HEK293 (cell line): ENCODE results near the gene AATF.

Experiments used
- GLI4 ChIP-seq: fragments of 450-650 bp; formaldehyde crosslinking; IDR thresholded peaks from 2 replicates; pipeline ENCODE4 v1.5.1; 2016; ENCODE audit warnings: missing biosample characterization, missing genetic modification characterization
- GLIS2 ChIP-seq: fragments of 450-650 bp; formaldehyde crosslinking; IDR thresholded peaks from 2 replicates; pipeline ENCODE4 v1.5.1; 2016; ENCODE audit warnings: missing biosample characterization, missing genetic modification characterization
- KLF7 ChIP-seq: fragments of 450-650 bp; formaldehyde crosslinking; IDR thresholded peaks from 2 replicates; pipeline ENCODE4 v1.5.1; 2016; ENCODE audit warnings: missing biosample characterization, missing genetic modification characterization, borderline replicate concordance
- OSR2 ChIP-seq: fragments of 450-650 bp; formaldehyde crosslinking; IDR thresholded peaks from 2 replicates; pipeline ENCODE4 v1.5.1; 2016; ENCODE audit warnings: missing biosample characterization, missing genetic modification characterization
- PATZ1 ChIP-seq: fragments of 450-650 bp; formaldehyde crosslinking; IDR thresholded peaks from 2 replicates; pipeline ENCODE4 v1.5.1; 2016; ENCODE audit warnings: missing biosample characterization, missing genetic modification characterization
- RBAK ChIP-seq: fragments of 450-650 bp; formaldehyde crosslinking; IDR thresholded peaks from 2 replicates; pipeline ENCODE4 v1.5.1; 2016; ENCODE audit warnings: missing biosample characterization, missing genetic modification characterization
- SCRT1 ChIP-seq: fragments of 450-650 bp; formaldehyde crosslinking; IDR thresholded peaks from 2 replicates; pipeline ENCODE4 v1.5.1; 2016; ENCODE audit warnings: missing biosample characterization, missing genetic modification characterization, borderline replicate concordance
- SP2 ChIP-seq: fragments of 450-650 bp; formaldehyde crosslinking; IDR thresholded peaks from 2 replicates; pipeline ENCODE4 v1.5.1; 2016; ENCODE audit warnings: missing biosample characterization, missing genetic modification characterization
- SP7 ChIP-seq: fragments of 450-650 bp; formaldehyde crosslinking; IDR thresholded peaks from 2 replicates; pipeline ENCODE4 v1.5.1; 2016; ENCODE audit warnings: missing biosample characterization, missing genetic modification characterization
- ZBTB48 ChIP-seq: fragments of 450-650 bp; formaldehyde crosslinking; IDR thresholded peaks from 2 replicates; pipeline ENCODE4 v1.5.1; 2016; ENCODE audit warnings: missing biosample characterization, missing genetic modification characterization
- ZFP3 ChIP-seq: fragments of 450-650 bp; formaldehyde crosslinking; IDR thresholded peaks from 2 replicates; pipeline ENCODE4 v1.5.1; 2016; ENCODE audit warnings: low read depth, missing biosample characterization, missing genetic modification characterization
- ZFP69B ChIP-seq: fragments of 450-650 bp; formaldehyde crosslinking; IDR thresholded peaks from 2 replicates; pipeline ENCODE4 v1.5.1; 2016; ENCODE audit warnings: missing biosample characterization, missing genetic modification characterization
- ZIC2 ChIP-seq: fragments of 450-650 bp; formaldehyde crosslinking; IDR thresholded peaks from 2 replicates; pipeline ENCODE4 v1.5.1; 2016; ENCODE audit warnings: missing biosample characterization, missing genetic modification characterization
- ZNF146 ChIP-seq: fragments of 450-650 bp; formaldehyde crosslinking; IDR thresholded peaks from 2 replicates; pipeline ENCODE4 v1.5.1; 2016; ENCODE audit warnings: missing biosample characterization, missing genetic modification characterization
- ZNF157 ChIP-seq: fragments of 450-650 bp; formaldehyde crosslinking; IDR thresholded peaks from 2 replicates; pipeline ENCODE4 v1.5.1; 2016; ENCODE audit warnings: missing biosample characterization, missing genetic modification characterization
- ZNF169 ChIP-seq: fragments of 450-650 bp; formaldehyde crosslinking; IDR thresholded peaks from 2 replicates; pipeline ENCODE4 v1.5.1; 2016; ENCODE audit warnings: missing biosample characterization, missing genetic modification characterization
- ZNF223 ChIP-seq: fragments of 450-650 bp; formaldehyde crosslinking; IDR thresholded peaks from 2 replicates; pipeline ENCODE4 v1.5.1; 2016; ENCODE audit warnings: missing biosample characterization, missing genetic modification characterization
- ZNF24 ChIP-seq: fragments of 450-650 bp; formaldehyde crosslinking; IDR thresholded peaks from 2 replicates; pipeline ENCODE4 v1.5.1; 2016; ENCODE audit warnings: missing biosample characterization, missing genetic modification characterization
- ZNF266 ChIP-seq: fragments of 450-650 bp; formaldehyde crosslinking; IDR thresholded peaks from 2 replicates; pipeline ENCODE4 v1.5.1; 2016; ENCODE audit warnings: missing biosample characterization, missing genetic modification characterization, low read depth
- ZNF311 ChIP-seq: fragments of 450-650 bp; formaldehyde crosslinking; IDR thresholded peaks from 2 replicates; pipeline ENCODE4 v1.5.1; 2017; ENCODE audit warnings: missing biosample characterization, missing genetic modification characterization, borderline replicate concordance
- ZNF391 ChIP-seq: fragments of 450-650 bp; formaldehyde crosslinking; IDR thresholded peaks from 2 replicates; pipeline ENCODE4 v1.5.1; 2016; ENCODE audit warnings: low read depth, missing biosample characterization, missing genetic modification characterization, borderline replicate concordance
- ZNF416 ChIP-seq: fragments of 450-650 bp; formaldehyde crosslinking; IDR thresholded peaks from 2 replicates; pipeline ENCODE4 v1.5.1; 2016; ENCODE audit warnings: missing biosample characterization, missing genetic modification characterization
- ZNF449 ChIP-seq: fragments of 450-650 bp; formaldehyde crosslinking; IDR thresholded peaks from 2 replicates; pipeline ENCODE4 v1.5.1; 2017; ENCODE audit warnings: missing biosample characterization, mild to moderate bottlenecking, missing genetic modification characterization, moderate library complexity
- ZNF473 ChIP-seq: fragments of 450-650 bp; formaldehyde crosslinking; IDR thresholded peaks from 2 replicates; pipeline ENCODE4 v1.5.1; 2017; ENCODE audit warnings: missing biosample characterization, missing genetic modification characterization
- ZNF530 ChIP-seq: fragments of 450-650 bp; formaldehyde crosslinking; IDR thresholded peaks from 2 replicates; pipeline ENCODE4 v1.5.1; 2016; ENCODE audit warnings: low read depth, missing biosample characterization, missing genetic modification characterization
- ZNF548 ChIP-seq: fragments of 450-650 bp; formaldehyde crosslinking; IDR thresholded peaks from 2 replicates; pipeline ENCODE4 v1.5.1; 2016; ENCODE audit warnings: missing biosample characterization, missing genetic modification characterization
- ZNF549 ChIP-seq: fragments of 450-650 bp; IDR thresholded peaks from 2 replicates; pipeline ENCODE4 v1.5.1; 2018; ENCODE audit warnings: missing biosample characterization, missing genetic modification characterization, mild to moderate bottlenecking, inconsistent platforms, moderate library complexity
- ZNF555 ChIP-seq: fragments of 450-650 bp; formaldehyde crosslinking; conservative IDR thresholded peaks from 2 replicates; pipeline ENCODE4 v1.5.1; 2017; ENCODE audit warnings: missing biosample characterization, mild to moderate bottlenecking, missing genetic modification characterization, inconsistent platforms
- ZNF629 ChIP-seq: fragments of 450-650 bp; formaldehyde crosslinking; IDR thresholded peaks from 2 replicates; pipeline ENCODE4 v1.5.1; 2017; ENCODE audit warnings: missing biosample characterization, missing genetic modification characterization
- ZNF654 ChIP-seq: fragments of 450-650 bp; formaldehyde crosslinking; IDR thresholded peaks from 2 replicates; pipeline ENCODE4 v1.5.1; 2016; ENCODE audit warnings: low read depth, missing biosample characterization, missing genetic modification characterization
- ZNF658 ChIP-seq: fragments of 450-650 bp; formaldehyde crosslinking; IDR thresholded peaks from 2 replicates; pipeline ENCODE4; 2016; ENCODE audit warnings: missing biosample characterization, missing genetic modification characterization
- ZNF664 ChIP-seq: fragments of 450-650 bp; formaldehyde crosslinking; IDR thresholded peaks from 2 replicates; pipeline ENCODE4 v1.5.1; 2016; ENCODE audit warnings: missing biosample characterization, missing genetic modification characterization
- ZNF837 ChIP-seq: fragments of 450-650 bp; formaldehyde crosslinking; IDR thresholded peaks from 2 replicates; pipeline ENCODE4 v1.5.1; 2016; ENCODE audit warnings: missing biosample characterization, missing genetic modification characterization
- ZSCAN16 ChIP-seq: fragments of 450-650 bp; formaldehyde crosslinking; IDR thresholded peaks from 2 replicates; pipeline ENCODE4 v1.5.1; 2016; ENCODE audit warnings: missing biosample characterization, missing genetic modification characterization
- TF ChIP-seq, protein P1 (sequence below): fragments of 450-650 bp; formaldehyde crosslinking; optimal IDR thresholded peaks from 2 replicates; pipeline ENCODE3; 2016; ENCODE audit warnings: missing biosample characterization, mild to moderate bottlenecking, missing genetic modification characterization
- TF ChIP-seq, protein P2 (sequence below): fragments of 450-650 bp; formaldehyde crosslinking; IDR thresholded peaks from 2 replicates; pipeline ENCODE4 v1.5.1; 2016; ENCODE audit warnings: missing biosample characterization, missing genetic modification characterization

AATF gene

GRCh38 chr17:36948717-36949460 lies at the start of gene AATF (continued):
- TF ChIP-seq ZNF449 (tag by site-specific recombination) = no peak; the same call in 1 of the 2 replicates
- TF ChIP-seq, protein P1, sequence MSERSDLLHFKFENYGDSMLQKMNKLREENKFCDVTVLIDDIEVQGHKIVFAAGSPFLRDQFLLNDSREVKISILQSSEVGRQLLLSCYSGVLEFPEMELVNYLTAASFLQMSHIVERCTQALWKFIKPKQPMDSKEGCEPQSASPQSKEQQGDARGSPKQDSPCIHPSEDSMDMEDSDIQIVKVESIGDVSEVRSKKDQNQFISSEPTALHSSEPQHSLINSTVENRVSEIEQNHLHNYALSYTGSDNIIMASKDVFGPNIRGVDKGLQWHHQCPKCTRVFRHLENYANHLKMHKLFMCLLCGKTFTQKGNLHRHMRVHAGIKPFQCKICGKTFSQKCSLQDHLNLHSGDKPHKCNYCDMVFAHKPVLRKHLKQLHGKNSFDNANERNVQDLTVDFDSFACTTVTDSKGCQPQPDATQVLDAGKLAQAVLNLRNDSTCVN (tag by site-specific recombination) = peak; percentile 100
- no peak for TF ChIP-seq ZNF549 (tag by site-specific recombination)
- no peak for TF ChIP-seq ZNF266 (tag by site-specific recombination)
- TF ChIP-seq ZNF664 = no peak
- TF ChIP-seq ZNF311 (tag by site-specific recombination) = no peak
- TF ChIP-seq ZNF473 = no peak
- TF ChIP-seq ZNF837 (tag by site-specific recombination) = no peak
- no peak for TF ChIP-seq OSR2 (tag by site-specific recombination)
- no peak for TF ChIP-seq ZFP3 (tag by site-specific recombination)
- TF ChIP-seq ZNF391 (tag by site-specific recombination) = peak; percentile 23; the same call in 1 of the 2 replicates
- 0 out of 2 replicates have a peak, but pooled peaks have one; percentile 55 for TF ChIP-seq ZNF658 (tag by site-specific recombination)
- no peak for TF ChIP-seq ZNF555 (tag by site-specific recombination)
- TF ChIP-seq ZSCAN16 (tag by site-specific recombination) = 0 out of 2 replicates have a peak, but pooled peaks have one; percentile 51
- peak; percentile 73 for TF ChIP-seq ZNF629 (tag by site-specific recombination)
- no peak for TF ChIP-seq ZNF169 (tag by site-specific recombination)
- TF ChIP-seq SCRT1 (tag by site-specific recombination) = no peak
- TF ChIP-seq, protein P2, sequence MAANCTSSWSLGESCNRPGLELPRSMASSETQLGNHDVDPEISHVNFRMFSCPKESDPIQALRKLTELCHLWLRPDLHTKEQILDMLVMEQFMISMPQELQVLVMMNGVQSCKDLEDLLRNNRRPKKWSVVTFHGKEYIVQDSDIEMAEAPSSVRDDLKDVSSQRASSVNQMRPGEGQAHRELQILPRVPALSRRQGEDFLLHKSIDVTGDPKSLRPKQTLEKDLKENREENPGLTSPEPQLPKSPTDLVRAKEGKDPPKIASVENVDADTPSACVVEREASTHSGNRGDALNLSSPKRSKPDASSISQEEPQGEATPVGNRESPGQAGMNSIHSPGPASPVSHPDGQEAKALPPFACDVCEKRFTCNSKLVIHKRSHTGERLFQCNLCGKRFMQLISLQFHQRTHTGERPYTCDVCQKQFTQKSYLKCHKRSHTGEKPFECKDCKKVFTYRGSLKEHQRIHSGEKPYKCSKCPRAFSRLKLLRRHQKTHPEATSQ (tag by site-specific recombination) = peak; percentile 88
- peak; percentile 76; the same call in 1 of the 2 replicates for TF ChIP-seq SP7
- TF ChIP-seq ZNF157 = no peak
- TF ChIP-seq ZBTB48 = no peak; the same call in 1 of the 2 replicates
- TF ChIP-seq ZNF654 (tag by site-specific recombination) = no peak
- 0 out of 2 replicates have a peak, but pooled peaks have one; percentile 58 for TF ChIP-seq ZNF223 (tag by site-specific recombination)
- TF ChIP-seq ZNF530 = no peak
- TF ChIP-seq RBAK (tag by site-specific recombination) = no peak
- TF ChIP-seq ZNF416 (tag by site-specific recombination) = no peak
- TF ChIP-seq SP2 (tag by site-specific recombination) = peak; percentile 94
- TF ChIP-seq PATZ1 (tag by site-specific recombination) = peak; percentile 81; the same call in 1 of the 2 replicates
- TF ChIP-seq ZNF548 (tag by site-specific recombination) = no peak
- peak; percentile 78; the same call in 1 of the 2 replicates for TF ChIP-seq ZNF24
- 0 out of 2 replicates have a peak, but pooled peaks have one; percentile 23 for TF ChIP-seq ZNF146
- TF ChIP-seq GLI4 (tag by site-specific recombination) = peak; percentile 80; the same call in 1 of the 2 replicates
- no peak for TF ChIP-seq KLF7
- TF ChIP-seq GLIS2 = peak; percentile 99
- TF ChIP-seq ZIC2 (tag by site-specific recombination) = peak; percentile 47
- TF ChIP-seq ZFP69B (tag by site-specific recombination) = peak; percentile 34; the same call in 1 of the 2 replicates
